Mesodermal cell (in vitro differentiated cells): Measurements from ENCODE around the gene CMTR1.

Source experiments
- H3K27ac ChIP-seq: 2 replicates; pipeline ENCODE4 v1.7.0; 2013; ENCODE audit warnings: mild to moderate bottlenecking, low read depth, low read length, moderate library complexity; ENCODE audit not compliant: severe bottlenecking
- H3K36me3 ChIP-seq: 2 replicates; pipeline ENCODE4 v1.7.1; 2013; ENCODE audit warnings: mild to moderate bottlenecking, low read length, moderate library complexity; ENCODE audit not compliant: control insufficient read depth, insufficient read depth
- H3K4me1 ChIP-seq: one replicate; pipeline ENCODE4 v1.7.1; 2013; ENCODE audit warnings: mild to moderate bottlenecking, low read length; ENCODE audit not compliant: insufficient read depth, control insufficient read depth, poor library complexity, severe bottlenecking
- H3K4me3 ChIP-seq: 2 replicates; pipeline ENCODE4 v1.7.0; 2013; ENCODE audit warnings: low read length, control low read depth, mild to moderate bottlenecking; ENCODE audit not compliant: insufficient read depth, poor library complexity, severe bottlenecking; ENCODE audit errors: extremely low read depth
- H3K9me3 ChIP-seq: 2 replicates; pipeline ENCODE4 v1.7.1; 2013; ENCODE audit warnings: mild to moderate bottlenecking, low read length, moderate library complexity; ENCODE audit not compliant: control insufficient read depth
- WGBS, 2 experiments: methylation state at CpG; one replicate each; pipeline ENCODE4 v1.1.5; 2013; ENCODE audit warnings: missing lambda C conversion rate in 2 of 2; ENCODE audit not compliant: insufficient coverage in 2 of 2; 5-methylcytosine and 5-hydroxymethylcytosine counted together

CMTR1 gene

GRCh38 chr6:37456126-37456525, 23.1 kb downstream of the CMTR1 start:
- Histone ChIP-seq H3K4me3 (no peak overlapping the region), H3K4me1 (peaks cover 15% of the 10 kb centered on the region), H3K27ac (no peak overlapping the region), H3K9me3 (no peaks in the 10 kb centered on the region), H3K36me3 (peaks cover 82% of the 10 kb centered on the region)
- 89 to 100% methylated on average over 4 to 5 of the region's 6 CpGs for WGBS, 2 experiments

- 60 to 90% methylated on average over 3 of the region's 6 CpGs for WGBS, 2 experiments
- Histone ChIP-seq H3K4me1 (peaks cover 19% of the 10 kb centered on the region), H3K36me3 (peaks cover 83% of the 10 kb centered on the region), H3K27ac (no peak overlapping the region), H3K9me3 (no peaks in the 10 kb centered on the region), H3K4me3 (no peak overlapping the region)
Observed at GRCh38 chr6:37456816-37457560, 24.0 kb downstream of the CMTR1 start.

GRCh38 chr6:37459981-37460800, 27.2 kb downstream of the CMTR1 start:
- peaks cover 74% of the 10 kb centered on the region for H3K36me3 ChIP-seq
- H3K4me3 ChIP-seq: no peak overlapping the region
- peak overlapping the region; percentile 30 for H3K27ac ChIP-seq
- 53 to 67% methylated on average over 2 to 3 of the region's 5 CpGs for WGBS, 2 experiments
- H3K9me3 ChIP-seq: no peaks in the 10 kb centered on the region
- H3K4me1 ChIP-seq: peaks cover 19% of the 10 kb centered on the region

- no peak overlapping the region for H3K27ac ChIP-seq
- H3K4me3 ChIP-seq: no peak overlapping the region
- peaks cover 16% of the 10 kb centered on the region for H3K4me1 ChIP-seq
- WGBS, 2 experiments: 69 to 78% methylated on average over 1 of the region's 2 CpGs
- no peaks in the 10 kb centered on the region for H3K9me3 ChIP-seq
- H3K36me3 ChIP-seq: peaks cover 71% of the 10 kb centered on the region
Observed at GRCh38 chr6:37460805-37461204, 27.8 kb downstream of the CMTR1 start.

GRCh38 chr6:37463110-37463509, 30.1 kb downstream of the CMTR1 start:
- H3K9me3 ChIP-seq: peaks cover 4% of the 10 kb centered on the region
- no peak overlapping the region for H3K27ac ChIP-seq
- H3K36me3 ChIP-seq: peaks cover 61% of the 10 kb centered on the region
- no peak overlapping the region for H3K4me3 ChIP-seq
- peaks cover 16% of the 10 kb centered on the region for H3K4me1 ChIP-seq

- H3K4me3 ChIP-seq: no peak overlapping the region
- no peaks in the 10 kb centered on the region for H3K4me1 ChIP-seq
- peaks cover 4% of the 10 kb centered on the region for H3K9me3 ChIP-seq
- no peak overlapping the region for H3K27ac ChIP-seq
- peaks cover 52% of the 10 kb centered on the region for H3K36me3 ChIP-seq
Observed at GRCh38 chr6:37467718-37468117, 34.7 kb downstream of the CMTR1 start.

GRCh38 chr6:37473364-37474095, 40.5 kb downstream of the CMTR1 start:
- WGBS, 2 experiments: 89 to 92% methylated on average over 7 to 8 of the region's 8 CpGs
- Histone ChIP-seq H3K36me3 (peaks cover 74% of the 10 kb centered on the region), H3K4me1 (no peaks in the 10 kb centered on the region), H3K27ac (no peak overlapping the region), H3K9me3 (no peaks in the 10 kb centered on the region), H3K4me3 (no peak overlapping the region)

GRCh38 chr6:37474316-37474715, 41.3 kb downstream of the CMTR1 start:
- no peak overlapping the region for H3K4me3 ChIP-seq
- H3K27ac ChIP-seq: no peak overlapping the region
- peaks cover 80% of the 10 kb centered on the region for H3K36me3 ChIP-seq
- H3K4me1 ChIP-seq: no peaks in the 10 kb centered on the region
- WGBS, 2 experiments: 95 to 100% methylated on average over 3 to 4 of the region's 4 CpGs
- no peaks in the 10 kb centered on the region for H3K9me3 ChIP-seq

- Histone ChIP-seq H3K4me1 (no peaks in the 10 kb centered on the region), H3K27ac (no peak overlapping the region), H3K36me3 (peaks cover 89% of the 10 kb centered on the region), H3K9me3 (no peaks in the 10 kb centered on the region), H3K4me3 (no peak overlapping the region)
- 100% methylated on average over 2 to 3 of the region's 3 CpGs for WGBS, 2 experiments
Observed at GRCh38 chr6:37477191-37477590, 44.2 kb downstream of the CMTR1 start.

GRCh38 chr6:37477656-37478435, 44.8 kb downstream of the CMTR1 start:
- no peak overlapping the region for H3K27ac ChIP-seq
- 92 to 96% methylated on average over 15 to 17 of the region's 18 CpGs for WGBS, 2 experiments

More at GRCh38 chr6:37477656-37478435, 44.8 kb downstream of the CMTR1 start:
- H3K36me3 ChIP-seq: peaks cover 85% of the 10 kb centered on the region
- H3K9me3 ChIP-seq: no peaks in the 10 kb centered on the region
- H3K4me3 ChIP-seq: no peak overlapping the region
- no peaks in the 10 kb centered on the region for H3K4me1 ChIP-seq
